ENCODE data around the gene TRIM69. TPM values are rescaled to one million over a fixed set of nuclear protein-coding genes. Genes with fewer than 3 reads are reported as not detected.
"Not testable (repeated sequence)": the region's sequence is repeated elsewhere in the genome, so short reads cannot be mapped to it uniquely, and the experiment has no call there.

TRIM69 gene
- total RNA-seq, 4 donors from 2014 or later: 7.3 to 13.6 (median 8.6) TPM

- no peak for DNase-seq (ENCODE audit: low spot score in 2 of 2)
- no peak for TF ChIP-seq POLR2A (IDR thresholded peaks at IDR 0.05)
- TF ChIP-seq CTCF (IDR thresholded peaks at IDR 0.05): no peak
- intact Hi-C loops (cut with DNase I; ENCODE audit: low total_unique reads): no loop called here
- no peak overlapping the region for H3K4me3 ChIP-seq (ENCODE audit: low read depth, poor library complexity, severe bottlenecking)
Observed at GRCh38 chr15:44697014-44697413, 39.3 kb upstream of the TRIM69 start.

- TF ChIP-seq CTCF (IDR thresholded peaks at IDR 0.05) (no peak), POLR2A (IDR thresholded peaks at IDR 0.05) (no peak)
- intact Hi-C loops (cut with DNase I; ENCODE audit: low total_unique reads): no loop called here
- 76 to 79% methylated on average over 2 of the region's 2 CpGs for WGBS, 2 donors
- DNase-seq (ENCODE audit: low spot score in 2 of 2): no peak
- H3K4me3 ChIP-seq (ENCODE audit: low read depth, poor library complexity, severe bottlenecking): no peak overlapping the region
Observed at GRCh38 chr15:44698641-44699040, 37.7 kb upstream of the TRIM69 start.

- H3K4me3 ChIP-seq (ENCODE audit: low read depth, poor library complexity, severe bottlenecking); DNase-seq (ENCODE audit: low spot score in 2 of 2); intact Hi-C loops (cut with DNase I; ENCODE audit: low total_unique reads): not testable (repeated sequence)
Observed at GRCh38 chr15:44700676-44701075, 35.7 kb upstream of the TRIM69 start.

GRCh38 chr15:44705986-44706385 is 30.3 kb upstream of the TRIM69 start:
- 79 to 93% methylated on average over 1 of the region's 1 CpG for WGBS, 2 donors
- TF ChIP-seq CTCF (IDR thresholded peaks at IDR 0.05) (no peak), POLR2A (IDR thresholded peaks at IDR 0.05) (no peak)
- DNase-seq (ENCODE audit: low spot score in 2 of 2): no peak
- intact Hi-C loops (cut with DNase I; ENCODE audit: low total_unique reads): no loop called here
- no peak overlapping the region for H3K4me3 ChIP-seq (ENCODE audit: low read depth, poor library complexity, severe bottlenecking)

- TF ChIP-seq POLR2A (IDR thresholded peaks at IDR 0.05): no peak
- TF ChIP-seq CTCF (IDR thresholded peaks at IDR 0.05): no peak
- 96 to 100% methylated on average over 2 of the region's 2 CpGs for WGBS, 2 donors
- H3K4me3 ChIP-seq (ENCODE audit: low read depth, poor library complexity, severe bottlenecking): no peak overlapping the region
- intact Hi-C loops (cut with DNase I; ENCODE audit: low total_unique reads): no loop called here
- no peak for DNase-seq (ENCODE audit: low spot score in 2 of 2)
Observed at GRCh38 chr15:44706401-44706800, 29.9 kb upstream of the TRIM69 start.

- 86 to 89% methylated on average over 2 of the region's 2 CpGs for WGBS, 2 donors
- no peak overlapping the region for H3K4me3 ChIP-seq (ENCODE audit: low read depth, poor library complexity, severe bottlenecking)
- TF ChIP-seq POLR2A (IDR thresholded peaks at IDR 0.05) (no peak), CTCF (IDR thresholded peaks at IDR 0.05) (no peak)
- intact Hi-C loops (cut with DNase I; ENCODE audit: low total_unique reads): no loop called here
- DNase-seq (ENCODE audit: low spot score in 2 of 2): no peak
Observed at GRCh38 chr15:44706946-44707636, 29.2 kb upstream of the TRIM69 start.
